ENCODE data around the gene TAL1. TPM values are rescaled to one million over a fixed set of nuclear protein-coding genes. Genes with fewer than 3 reads are reported as not detected.

TAL1 gene
- total and polyA plus RNA-seq, 11 donors: 1.8 to 3.9 (median 2.9) TPM

DNA sequence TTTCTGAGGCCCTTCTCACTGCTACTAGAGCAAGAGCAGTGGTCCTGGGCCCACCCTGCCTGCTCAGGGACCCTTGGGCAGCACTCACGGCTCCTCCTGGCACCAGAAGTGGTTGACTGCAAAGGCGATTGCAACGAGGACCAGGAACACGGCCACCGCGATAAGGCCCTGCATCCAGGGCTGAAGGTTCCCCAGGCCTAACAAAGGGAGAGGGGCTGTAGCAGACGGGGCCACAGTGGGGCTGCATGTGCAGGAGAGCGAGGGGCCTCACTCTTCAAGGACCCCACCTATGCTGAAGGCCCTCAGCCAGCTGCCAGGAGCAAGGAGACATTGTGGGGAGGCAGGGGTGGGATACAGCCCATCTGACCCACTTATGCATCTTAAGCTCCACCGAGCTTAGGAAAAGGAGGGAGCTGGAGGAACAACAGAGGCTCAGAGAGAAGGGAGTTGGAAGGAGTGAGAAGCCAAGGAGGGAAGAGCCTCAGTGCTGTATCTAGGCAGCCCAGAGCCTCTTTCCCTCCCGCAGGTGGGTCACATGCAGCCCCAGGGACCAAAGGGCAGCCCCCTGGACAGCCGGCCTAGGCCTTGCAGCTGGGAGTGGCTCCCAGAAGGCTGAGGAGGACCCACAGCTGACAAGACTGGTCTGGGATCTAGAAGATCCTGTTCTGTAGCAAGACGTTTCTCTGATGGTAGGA is 44.6 kb downstream of the TAL1 start:
- H3K27me3 ChIP-seq: peaks cover 0 to 11% (median 0%) of the 10 kb centered on the region in 9 donors
- H3K36me3 ChIP-seq: no peaks in the 10 kb centered on the region
- TF ChIP-seq POLR2A (IDR thresholded peaks at IDR 0.05): no peak
- TF ChIP-seq, protein P1, sequence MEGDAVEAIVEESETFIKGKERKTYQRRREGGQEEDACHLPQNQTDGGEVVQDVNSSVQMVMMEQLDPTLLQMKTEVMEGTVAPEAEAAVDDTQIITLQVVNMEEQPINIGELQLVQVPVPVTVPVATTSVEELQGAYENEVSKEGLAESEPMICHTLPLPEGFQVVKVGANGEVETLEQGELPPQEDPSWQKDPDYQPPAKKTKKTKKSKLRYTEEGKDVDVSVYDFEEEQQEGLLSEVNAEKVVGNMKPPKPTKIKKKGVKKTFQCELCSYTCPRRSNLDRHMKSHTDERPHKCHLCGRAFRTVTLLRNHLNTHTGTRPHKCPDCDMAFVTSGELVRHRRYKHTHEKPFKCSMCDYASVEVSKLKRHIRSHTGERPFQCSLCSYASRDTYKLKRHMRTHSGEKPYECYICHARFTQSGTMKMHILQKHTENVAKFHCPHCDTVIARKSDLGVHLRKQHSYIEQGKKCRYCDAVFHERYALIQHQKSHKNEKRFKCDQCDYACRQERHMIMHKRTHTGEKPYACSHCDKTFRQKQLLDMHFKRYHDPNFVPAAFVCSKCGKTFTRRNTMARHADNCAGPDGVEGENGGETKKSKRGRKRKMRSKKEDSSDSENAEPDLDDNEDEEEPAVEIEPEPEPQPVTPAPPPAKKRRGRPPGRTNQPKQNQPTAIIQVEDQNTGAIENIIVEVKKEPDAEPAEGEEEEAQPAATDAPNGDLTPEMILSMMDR (IDR thresholded peaks at IDR 0.05): no peak
- intact Hi-C loops (cut with DNase I): loop anchor here in 5 of 10 donors (5.0 to 10.0 kb wide), 5 partner anchors 137 to 537 kb away; no protein-coding TSS in a partner anchor
- no peak for DNase-seq
- no peak overlapping the region for H3K4me3 ChIP-seq
- WGBS, 4 donors: 83 to 90% (median 87%) methylated on average over 10 to 12 of the region's 12 CpGs
- H3K4me1 ChIP-seq: peaks cover 0 to 19% (median 11%) of the 10 kb centered on the region in 12 donors
- no peak overlapping the region for H3K27ac ChIP-seq
- no peak for ATAC-seq
- H3K9me3 ChIP-seq: no peaks in the 10 kb centered on the region

DNA sequence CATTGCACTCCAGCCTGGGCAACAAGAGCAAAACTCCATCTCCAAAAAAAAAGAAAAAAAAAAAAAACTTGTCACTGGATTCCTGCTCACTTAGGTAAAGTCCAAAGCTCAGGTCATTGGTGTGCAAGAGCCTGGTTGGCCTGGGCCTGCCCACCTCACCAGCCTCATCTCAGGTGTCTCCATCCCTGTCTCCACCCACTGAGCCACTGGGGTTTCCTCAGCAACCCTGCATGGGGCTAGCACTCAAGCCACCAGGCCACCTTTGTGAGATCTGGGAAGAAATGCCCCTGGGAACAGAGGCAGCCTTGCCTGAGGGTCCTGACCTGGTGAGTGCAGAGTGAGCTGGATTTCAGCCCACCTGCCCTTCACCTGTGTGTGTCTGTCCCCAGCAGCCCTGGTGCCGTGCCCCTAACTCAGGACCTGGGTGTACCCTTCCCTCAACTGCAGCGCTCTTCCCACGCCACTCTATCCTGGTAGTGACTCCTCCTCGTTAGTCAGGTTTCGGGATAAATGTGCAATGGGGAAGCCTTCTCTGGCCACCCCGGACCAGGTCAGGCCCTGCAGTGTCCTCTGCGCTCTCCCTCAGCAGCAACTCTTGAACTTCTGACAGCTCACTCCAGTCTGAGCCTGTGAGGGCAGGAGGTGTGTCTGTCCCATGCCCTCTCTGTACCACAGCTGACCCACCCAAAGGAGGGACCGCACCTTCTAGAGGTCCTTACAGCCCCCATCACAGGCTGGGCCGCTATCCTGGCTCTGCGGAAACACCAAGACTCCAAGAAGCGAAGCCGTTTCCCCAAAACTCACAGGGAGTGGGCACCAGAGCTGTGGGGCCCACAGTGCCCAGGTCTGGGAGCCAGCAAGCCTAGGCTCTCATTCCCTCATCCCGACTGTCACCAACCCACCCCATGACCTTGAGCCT is 45.5 kb downstream of the TAL1 start:
- 93 to 97% (median 96%) methylated on average over 7 to 13 of the region's 13 CpGs for WGBS, 4 donors
- no peak for ATAC-seq
- Histone ChIP-seq H3K27me3 (peaks cover 0 to 13% (median 0%) of the 10 kb centered on the region in 9 donors), H3K4me3 (no peak overlapping the region), H3K27ac (no peak overlapping the region), H3K4me1 (peaks cover 0 to 15% (median 10%) of the 10 kb centered on the region in 12 donors), H3K9me3 (no peaks in the 10 kb centered on the region), H3K36me3 (no peaks in the 10 kb centered on the region)
- intact Hi-C loops (cut with DNase I): loop anchor here in 5 of 10 donors (5.0 to 10.0 kb wide), 5 partner anchors 138 to 538 kb away; no protein-coding TSS in a partner anchor
- no peak for TF ChIP-seq POLR2A (IDR thresholded peaks at IDR 0.05)
- TF ChIP-seq, protein P1 (IDR thresholded peaks at IDR 0.05): no peak
- no peak for DNase-seq

DNA sequence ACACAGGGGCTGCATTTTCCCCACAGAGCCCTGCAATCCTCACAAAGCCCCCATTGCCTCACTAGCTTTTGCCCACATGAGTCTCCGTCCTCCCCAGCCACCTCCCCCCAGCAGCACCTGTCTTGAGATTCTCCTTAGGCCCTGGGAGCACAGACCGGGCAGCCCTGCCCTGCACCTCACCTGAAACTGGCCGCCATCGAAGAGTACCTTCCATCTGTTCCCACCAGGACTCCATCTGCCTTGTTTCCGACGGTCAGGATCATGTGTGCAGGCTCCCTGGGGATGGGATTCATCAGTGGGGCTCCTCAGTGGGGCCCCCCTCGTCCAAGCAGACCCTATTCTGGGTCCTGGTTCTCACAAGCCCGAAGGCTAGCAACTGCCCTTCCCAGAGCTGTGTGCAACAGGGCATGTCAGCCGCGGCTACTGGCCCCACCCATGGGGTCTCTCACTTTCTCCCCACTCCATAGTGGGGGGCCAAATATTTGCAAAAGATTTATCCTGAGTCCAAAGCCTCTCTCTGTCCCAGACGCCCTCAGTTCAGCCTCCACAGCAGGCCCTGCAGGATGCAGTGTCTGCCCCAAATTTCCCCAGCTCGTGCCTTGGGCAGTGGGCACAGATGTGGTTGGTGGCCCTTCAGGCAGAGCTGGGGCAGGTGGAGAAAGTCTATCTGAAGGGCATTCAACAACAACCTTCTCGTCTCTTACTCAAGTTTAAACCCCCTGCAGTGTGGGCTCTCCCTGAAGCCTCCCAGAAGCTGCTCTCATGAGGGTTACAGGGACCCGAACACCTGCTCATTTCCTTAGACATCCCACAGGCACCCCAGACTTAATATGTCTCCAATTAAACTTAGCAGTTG is 47.0 kb downstream of the TAL1 start:
- no peak overlapping the region for H3K27ac ChIP-seq
- intact Hi-C loops (cut with DNase I): loop anchor here in 6 of 10 donors (5.0 to 10.0 kb wide), 6 partner anchors 140 to 542 kb away; no protein-coding TSS in a partner anchor
- H3K9me3 ChIP-seq: no peaks in the 10 kb centered on the region

More for the DNA sequence above, 47.0 kb downstream of the TAL1 start:
- DNase-seq (no peak), ATAC-seq (no peak)
- Histone ChIP-seq H3K36me3 (no peaks in the 10 kb centered on the region), H3K27me3 (peaks cover 0 to 22% (median 5%) of the 10 kb centered on the region in 9 donors), H3K4me1 (peaks cover 0 to 11% (median 6%) of the 10 kb centered on the region in 12 donors), H3K4me3 (no peak overlapping the region)
- TF ChIP-seq, protein P1 (IDR thresholded peaks at IDR 0.05): no peak
- no peak for TF ChIP-seq POLR2A (IDR thresholded peaks at IDR 0.05)
- WGBS, 4 donors: 82 to 85% (median 85%) methylated on average over 14 of the region's 14 CpGs
